ENCODE results near the gene NDUFB8.

DNA sequence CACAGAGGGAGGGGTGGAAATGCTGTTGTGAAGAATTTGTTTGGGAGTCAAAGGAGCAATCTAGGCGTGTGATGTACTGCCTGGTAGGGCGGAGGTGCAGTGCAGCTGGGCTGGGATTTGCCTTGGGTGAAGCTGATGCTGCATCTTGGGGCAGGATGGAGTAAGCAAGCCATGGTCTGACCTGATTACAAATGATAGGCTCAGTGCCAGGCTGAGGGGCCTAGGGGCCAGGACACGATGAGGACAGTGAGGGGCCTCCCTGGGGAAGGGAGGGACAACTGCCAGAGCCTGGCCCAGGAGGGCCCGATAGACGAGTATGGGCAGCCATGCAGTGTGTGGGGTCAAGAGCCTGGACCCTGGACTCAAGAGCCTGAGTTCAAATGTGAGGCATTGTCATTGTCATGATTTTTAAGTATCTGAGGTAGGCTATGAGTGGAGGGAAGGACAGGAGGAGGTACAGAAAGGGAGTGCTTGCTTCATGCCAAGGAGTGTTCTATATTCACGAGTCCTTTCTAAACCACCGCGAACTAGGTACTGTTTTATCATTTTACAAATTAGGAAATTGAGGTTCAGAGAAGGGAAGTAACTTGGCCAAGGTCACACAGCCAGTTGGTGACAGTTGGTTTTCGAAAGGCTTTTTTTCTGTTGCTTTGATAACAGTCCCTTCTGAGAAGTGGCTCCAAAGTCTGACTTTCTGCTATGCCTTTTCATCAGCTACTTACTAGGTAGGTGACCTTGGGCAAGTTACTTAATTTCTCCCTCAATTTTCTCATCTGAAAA is 35.7 kb upstream of the NDUFB8 start:
- TF ChIP-seq, protein P1, sequence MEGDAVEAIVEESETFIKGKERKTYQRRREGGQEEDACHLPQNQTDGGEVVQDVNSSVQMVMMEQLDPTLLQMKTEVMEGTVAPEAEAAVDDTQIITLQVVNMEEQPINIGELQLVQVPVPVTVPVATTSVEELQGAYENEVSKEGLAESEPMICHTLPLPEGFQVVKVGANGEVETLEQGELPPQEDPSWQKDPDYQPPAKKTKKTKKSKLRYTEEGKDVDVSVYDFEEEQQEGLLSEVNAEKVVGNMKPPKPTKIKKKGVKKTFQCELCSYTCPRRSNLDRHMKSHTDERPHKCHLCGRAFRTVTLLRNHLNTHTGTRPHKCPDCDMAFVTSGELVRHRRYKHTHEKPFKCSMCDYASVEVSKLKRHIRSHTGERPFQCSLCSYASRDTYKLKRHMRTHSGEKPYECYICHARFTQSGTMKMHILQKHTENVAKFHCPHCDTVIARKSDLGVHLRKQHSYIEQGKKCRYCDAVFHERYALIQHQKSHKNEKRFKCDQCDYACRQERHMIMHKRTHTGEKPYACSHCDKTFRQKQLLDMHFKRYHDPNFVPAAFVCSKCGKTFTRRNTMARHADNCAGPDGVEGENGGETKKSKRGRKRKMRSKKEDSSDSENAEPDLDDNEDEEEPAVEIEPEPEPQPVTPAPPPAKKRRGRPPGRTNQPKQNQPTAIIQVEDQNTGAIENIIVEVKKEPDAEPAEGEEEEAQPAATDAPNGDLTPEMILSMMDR (IDR thresholded peaks at IDR 0.05; ENCODE audit: borderline replicate concordance, extremely low read depth, low read length, poor library complexity, severe bottlenecking), result no peak
- no peak for TF ChIP-seq EZH2 (IDR thresholded peaks at IDR 0.05; ENCODE audit: borderline replicate concordance, low read depth, low read length, severe bottlenecking)
